GM23248 (cell line): Measurements from ENCODE around the gene ATP6V0A1.

Experiments used
- EZH2 ChIP-seq: fragments of 200-600 bp; sonication (generic); IDR thresholded peaks from 2 replicates; pipeline ENCODE4 v1.6.1; 2018; ENCODE audit warnings: antibody characterized with exemption, mild to moderate bottlenecking; ENCODE audit not compliant: insufficient read depth, poor library complexity, severe bottlenecking
- EZH2phosphoT487 ChIP-seq: fragments of 200-600 bp; sonication (generic); IDR thresholded peaks from 2 replicates; pipeline ENCODE4 v1.6.1; 2018; ENCODE audit warnings: antibody characterized with exemption, moderate library complexity, mild to moderate bottlenecking, low read depth; ENCODE audit not compliant: insufficient read depth

- TF ChIP-seq EZH2 (no peak), EZH2phosphoT487 (no peak)
These were observed 49.0 kb downstream of the ATP6V0A1 start for GRCh38 chr17:42507671-42508070.
